Activated T-cell treated with anti-CD3 and anti-CD28 coated beads for 48 hours (primary cell): ENCODE measurements around the gene LAMTOR3.
"Not testable (repeated sequence)": the region's sequence is repeated elsewhere in the genome, so short reads cannot be mapped to it uniquely, and the experiment has no call there.

Source experiments
- DNase-seq: peaks from one replicate; pipeline ENCODE4 v3.0.0-alpha.2; 2020; ENCODE audit warnings: low read depth

The LAMTOR3 gene

GRCh38 chr4:99830051-99830450, 64.2 kb downstream of the LAMTOR3 start:
- not testable (repeated sequence) for DNase-seq

DNA sequence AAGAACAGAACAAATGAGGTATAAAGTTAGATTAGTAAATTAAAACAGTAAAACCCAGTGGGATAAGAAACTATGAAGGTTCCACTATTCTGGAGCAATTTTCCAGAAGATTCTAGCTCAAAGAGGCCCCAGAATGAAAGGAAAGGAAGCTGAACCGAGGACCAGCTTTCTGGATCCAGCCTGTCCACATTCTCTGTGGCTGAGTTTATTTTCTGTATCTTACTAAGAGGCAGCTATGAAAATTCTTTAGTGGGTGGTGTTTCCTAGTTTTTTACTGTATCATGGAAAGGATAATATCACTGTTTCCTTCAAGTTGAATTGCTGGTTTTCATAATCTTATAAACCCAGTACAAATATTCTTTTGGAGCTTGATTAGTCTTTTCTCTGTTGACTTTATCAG, 65.8 kb downstream of the LAMTOR3 start:
- DNase-seq: no peak
